Activated CD4-positive, alpha-beta T cell treated with anti-CD3 and anti-CD28 coated beads, Interleukin-2, amount 50 U/mL, for 24 hours (primary cell): ENCODE results near the gene LIN37.
"Not testable (repeated sequence)": the region's sequence is repeated elsewhere in the genome, so short reads cannot be mapped to it uniquely, and the experiment has no call there.

Experiments
- DNase-seq, 2 donors: peaks; one replicate each; pipeline ENCODE4 v3.0.0-alpha.2; 2020; ENCODE audit warnings: low read depth in 1 of 2, low spot score in 1 of 2

Gene LIN37

DNA sequence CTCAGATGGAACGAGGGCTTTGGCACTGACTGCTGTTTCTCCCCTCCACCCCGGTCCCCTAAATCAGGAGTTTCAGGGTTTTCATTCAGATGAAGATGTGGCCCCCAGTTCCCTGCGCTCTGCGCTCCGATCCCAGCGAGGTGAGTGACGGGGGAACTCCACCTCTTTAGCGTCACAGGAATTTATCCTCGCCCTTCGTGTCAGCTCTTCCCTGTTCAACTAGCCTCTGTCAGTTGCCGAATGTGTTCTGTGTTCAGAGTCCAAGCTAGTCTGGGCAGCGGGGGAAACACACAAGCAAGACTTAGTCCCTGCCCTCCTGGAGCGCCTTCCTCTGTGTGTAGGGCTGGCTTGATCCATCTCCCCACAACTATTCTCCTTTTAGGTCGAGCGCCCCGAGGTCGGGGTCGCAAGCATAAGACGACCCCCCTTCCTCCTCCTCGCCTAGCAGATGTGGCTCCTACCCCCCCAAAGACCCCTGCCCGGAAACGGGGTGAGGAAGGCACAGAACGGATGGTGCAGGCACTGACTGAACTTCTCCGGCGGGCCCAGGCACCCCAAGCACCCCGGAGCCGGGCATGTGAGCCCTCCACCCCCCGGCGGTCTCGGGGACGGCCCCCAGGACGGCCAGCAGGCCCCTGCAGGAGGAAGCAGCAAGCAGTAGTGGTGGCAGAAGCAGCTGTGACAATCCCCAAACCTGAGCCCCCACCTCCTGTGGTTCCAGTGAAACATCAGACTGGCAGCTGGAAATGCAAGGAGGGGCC is 28.8 kb upstream of the LIN37 start:
- DNase-seq = no peak

DNA sequence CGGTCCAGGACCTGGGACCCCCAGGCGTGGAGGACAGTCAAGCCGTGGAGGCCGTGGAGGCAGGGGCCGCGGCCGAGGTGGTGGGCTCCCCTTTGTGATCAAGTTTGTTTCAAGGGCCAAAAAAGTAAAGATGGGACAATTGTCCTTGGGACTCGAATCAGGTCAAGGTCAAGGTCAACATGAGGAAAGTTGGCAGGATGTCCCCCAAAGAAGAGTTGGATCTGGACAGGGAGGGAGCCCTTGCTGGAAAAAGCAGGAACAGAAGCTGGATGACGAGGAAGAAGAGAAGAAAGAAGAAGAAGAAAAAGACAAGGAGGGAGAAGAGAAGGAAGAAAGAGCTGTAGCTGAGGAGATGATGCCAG is 28.2 kb upstream of the LIN37 start:
- no peak for DNase-seq

DNA sequence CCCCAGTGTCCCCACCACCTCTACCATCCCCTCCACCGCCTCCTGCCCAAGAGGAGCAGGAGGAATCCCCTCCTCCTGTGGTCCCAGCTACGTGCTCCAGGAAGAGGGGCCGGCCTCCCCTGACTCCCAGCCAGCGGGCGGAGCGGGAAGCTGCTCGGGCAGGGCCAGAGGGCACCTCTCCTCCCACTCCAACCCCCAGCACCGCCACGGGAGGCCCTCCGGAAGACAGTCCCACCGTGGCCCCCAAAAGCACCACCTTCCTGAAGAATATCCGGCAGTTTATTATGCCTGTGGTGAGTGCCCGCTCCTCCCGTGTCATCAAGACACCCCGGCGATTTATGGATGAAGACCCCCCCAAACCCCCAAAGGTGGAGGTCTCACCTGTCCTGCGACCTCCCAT is 27.7 kb upstream of the LIN37 start:
- DNase-seq = no peak

DNA sequence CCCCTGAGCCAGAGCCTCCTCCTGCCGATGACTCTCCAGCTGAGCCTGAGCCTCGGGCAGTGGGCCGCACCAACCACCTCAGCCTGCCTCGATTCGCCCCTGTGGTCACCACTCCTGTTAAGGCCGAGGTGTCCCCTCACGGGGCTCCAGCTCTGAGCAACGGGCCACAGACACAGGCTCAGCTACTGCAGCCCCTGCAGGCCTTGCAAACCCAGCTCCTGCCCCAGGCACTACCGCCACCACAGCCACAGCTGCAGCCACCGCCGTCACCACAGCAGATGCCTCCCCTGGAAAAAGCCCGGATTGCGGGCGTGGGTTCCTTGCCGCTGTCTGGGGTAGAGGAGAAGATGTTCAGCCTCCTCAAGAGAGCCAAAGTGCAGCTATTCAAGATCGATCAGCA is 27.0 kb upstream of the LIN37 start:
- no peak for DNase-seq

DNA sequence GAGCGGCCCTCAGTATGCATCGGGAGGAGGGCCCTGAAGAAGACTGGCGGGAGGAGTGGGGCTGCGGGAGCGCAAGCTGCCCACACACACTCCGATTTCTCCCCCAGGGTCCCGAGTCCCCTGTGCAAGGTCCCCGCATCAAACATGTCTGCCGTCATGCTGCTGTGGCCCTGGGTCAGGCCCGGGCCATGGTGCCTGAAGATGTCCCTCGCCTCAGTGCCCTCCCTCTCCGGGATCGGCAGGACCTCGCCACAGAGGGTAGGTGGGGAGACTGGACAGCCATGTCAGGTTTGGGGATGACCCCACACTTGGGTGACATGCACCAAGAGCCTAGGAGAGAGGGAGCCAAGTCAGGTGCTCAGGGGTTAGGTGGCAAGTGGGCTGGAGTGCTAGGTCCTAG is 25.9 kb upstream of the LIN37 start:
- DNase-seq = no peak

DNA sequence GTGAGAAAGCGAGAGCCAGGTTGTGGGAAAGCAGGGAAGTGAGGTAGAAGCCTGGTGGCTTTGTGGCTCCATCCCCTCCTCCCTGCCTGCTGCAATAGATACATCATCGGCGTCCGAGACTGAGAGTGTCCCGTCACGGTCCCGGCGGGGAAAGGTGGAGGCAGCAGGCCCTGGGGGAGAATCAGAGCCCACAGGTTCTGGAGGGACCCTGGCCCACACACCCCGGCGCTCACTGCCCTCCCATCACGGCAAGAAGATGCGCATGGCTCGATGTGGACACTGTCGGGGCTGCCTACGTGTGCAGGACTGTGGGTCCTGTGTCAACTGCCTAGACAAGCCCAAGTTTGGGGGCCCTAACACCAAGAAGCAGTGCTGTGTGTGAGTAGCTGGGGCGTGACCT is 25.5 kb upstream of the LIN37 start:
- no peak for DNase-seq

DNA sequence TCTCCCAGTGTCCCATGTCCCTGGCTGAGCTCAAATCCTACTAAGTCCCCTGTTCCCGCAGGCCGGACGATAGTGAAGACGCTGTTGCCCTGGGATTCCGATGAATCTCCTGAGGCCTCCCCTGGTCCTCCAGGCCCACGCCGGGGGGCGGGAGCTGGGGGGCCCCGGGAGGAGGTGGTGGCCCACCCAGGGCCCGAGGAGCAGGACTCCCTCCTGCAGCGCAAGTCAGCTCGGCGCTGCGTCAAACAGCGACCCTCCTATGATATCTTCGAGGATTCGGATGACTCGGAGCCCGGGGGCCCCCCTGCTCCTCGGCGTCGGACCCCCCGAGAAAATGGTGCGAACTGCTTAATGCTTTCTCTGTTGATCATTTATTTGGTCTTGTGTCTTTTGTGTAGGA is 24.7 kb upstream of the LIN37 start:
- no peak for DNase-seq

DNA sequence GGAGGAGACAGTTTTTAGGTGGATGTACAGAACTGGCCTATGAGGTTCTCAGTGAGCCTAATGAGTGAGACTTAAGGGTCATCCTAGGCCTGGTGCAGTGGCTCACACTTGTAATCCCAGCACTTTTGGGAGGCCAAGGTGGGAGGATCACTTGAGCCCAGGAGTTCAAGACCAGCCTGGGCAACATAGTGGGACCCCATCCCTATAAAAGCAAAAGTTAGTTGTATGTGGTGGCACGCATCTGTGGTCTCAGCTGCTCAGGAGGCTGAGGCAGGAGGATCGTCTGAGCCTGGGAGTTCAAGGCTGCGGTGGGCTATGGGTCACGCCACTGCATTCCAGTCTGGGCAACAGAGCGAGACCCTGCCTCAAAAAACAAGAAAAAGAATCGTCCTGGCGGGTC is 24.2 kb upstream of the LIN37 start:
- DNase-seq = not testable (repeated sequence)

DNA sequence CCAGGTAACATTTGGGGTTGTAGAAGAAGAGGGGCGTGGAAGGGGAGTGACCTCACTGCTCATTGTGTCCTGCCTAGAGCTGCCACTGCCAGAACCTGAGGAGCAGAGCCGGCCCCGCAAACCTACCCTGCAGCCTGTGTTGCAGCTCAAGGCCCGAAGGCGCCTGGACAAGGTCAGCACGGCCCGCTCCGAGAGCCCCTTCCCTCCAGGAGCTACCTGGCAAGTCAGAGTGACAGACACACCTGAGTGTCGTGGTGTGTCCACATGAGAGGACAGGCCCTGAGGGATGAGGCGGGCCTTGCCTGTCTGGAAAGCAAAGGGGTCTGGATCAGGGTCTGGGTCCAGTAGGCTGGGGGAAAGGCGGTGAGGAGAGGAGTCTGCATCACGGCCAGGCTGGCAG is 23.8 kb upstream of the LIN37 start:
- DNase-seq = no peak

DNA sequence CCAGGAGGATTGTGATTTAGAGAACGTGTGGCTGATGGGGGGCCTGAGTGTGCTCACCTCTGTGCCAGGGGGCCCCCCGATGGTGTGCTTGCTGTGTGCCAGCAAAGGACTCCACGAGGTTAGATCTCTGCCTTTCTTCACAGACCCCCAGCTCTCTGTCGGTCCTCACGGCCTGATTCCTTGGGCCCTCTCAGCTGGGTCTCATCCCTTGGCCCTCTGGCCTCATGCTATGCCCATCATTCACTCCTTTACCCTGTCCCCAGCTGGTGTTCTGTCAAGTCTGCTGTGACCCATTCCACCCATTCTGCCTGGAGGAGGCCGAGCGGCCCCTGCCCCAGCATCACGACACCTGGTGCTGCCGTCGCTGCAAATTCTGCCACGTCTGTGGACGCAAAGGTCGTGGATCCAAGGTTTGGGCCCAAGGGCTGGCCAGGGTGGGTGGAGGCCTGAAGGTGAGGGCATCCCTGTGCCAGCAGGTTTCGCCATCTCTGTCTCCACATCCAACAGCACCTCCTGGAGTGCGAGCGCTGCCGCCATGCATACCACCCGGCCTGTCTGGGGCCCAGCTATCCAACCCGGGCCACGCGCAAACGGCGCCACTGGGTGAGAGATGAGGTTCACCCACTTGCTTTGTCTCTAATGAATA is 23.0 kb upstream of the LIN37 start:
- no peak for DNase-seq

DNA sequence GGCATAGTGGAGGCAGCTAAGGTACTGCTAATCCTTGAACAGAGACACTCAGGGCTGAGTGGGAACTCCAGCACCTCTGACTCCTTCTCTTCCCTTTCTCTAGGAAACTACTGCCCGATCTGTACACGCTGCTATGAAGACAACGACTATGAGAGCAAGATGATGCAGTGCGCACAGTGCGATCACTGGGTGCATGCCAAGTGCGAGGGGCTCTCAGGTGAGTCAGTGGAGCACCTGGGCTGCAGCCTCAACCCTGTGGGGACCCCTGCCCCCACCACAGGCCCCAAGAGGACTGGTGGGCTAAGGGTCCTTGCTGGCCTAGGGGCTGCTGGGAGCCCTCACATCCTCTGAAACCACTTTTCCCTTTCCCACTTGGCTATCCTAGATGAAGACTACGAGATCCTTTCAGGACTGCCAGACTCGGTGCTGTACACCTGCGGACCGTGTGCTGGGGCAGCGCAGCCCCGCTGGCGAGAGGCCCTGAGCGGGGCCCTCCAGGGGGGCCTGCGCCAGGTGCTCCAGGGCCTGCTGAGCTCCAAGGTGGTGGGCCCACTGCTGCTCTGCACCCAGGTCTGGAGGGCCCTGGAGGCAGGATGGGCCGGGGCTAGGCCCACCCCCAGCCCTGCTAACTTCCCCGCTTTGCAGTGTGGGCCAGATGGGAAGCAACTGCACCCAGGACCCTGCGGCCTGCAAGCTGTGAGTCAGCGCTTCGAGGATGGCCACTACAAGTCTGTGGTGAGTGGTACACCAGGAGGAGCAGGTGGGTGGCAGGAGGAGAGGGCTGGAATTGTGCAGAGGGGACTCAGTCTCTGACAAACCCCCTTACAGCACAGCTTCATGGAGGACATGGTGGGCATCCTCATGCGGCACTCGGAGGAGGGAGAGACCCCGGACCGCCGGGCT is 21.1 kb upstream of the LIN37 start:
- no peak for DNase-seq

DNA sequence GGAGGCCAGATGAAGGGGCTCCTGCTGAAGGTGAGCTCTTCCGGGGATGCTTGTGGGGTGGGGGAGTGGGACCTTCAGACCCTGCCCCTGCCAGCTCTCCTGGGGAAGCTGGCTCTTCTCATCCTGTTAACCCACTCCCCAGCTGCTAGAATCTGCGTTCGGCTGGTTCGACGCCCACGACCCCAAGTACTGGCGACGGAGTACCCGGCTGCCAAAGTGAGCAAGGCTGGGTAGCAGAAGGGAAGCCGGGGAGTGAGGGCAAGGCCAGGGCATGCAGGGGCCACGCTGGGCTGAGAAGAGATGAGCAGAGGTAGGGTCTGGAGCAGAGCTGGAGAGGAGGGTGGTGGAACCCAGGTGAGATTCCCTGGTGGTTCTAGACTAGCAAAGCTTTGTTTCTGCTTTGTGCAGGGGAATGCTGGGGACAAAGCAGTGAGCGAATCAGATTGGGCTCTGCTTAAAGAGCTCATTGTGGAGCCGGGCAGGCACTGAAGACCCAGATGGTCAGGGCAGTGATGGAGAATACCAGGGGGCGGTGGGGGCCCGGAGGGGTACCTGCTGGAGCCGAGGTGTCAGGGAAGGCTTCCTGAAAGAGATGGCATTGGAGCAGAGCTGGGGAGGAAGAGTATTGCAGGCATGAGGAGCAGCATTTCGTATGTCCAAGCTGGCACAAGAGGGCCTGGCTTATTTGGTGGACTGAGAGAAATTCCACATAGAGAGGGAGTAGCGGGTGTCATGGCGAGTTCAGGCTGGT is 20.2 kb upstream of the LIN37 start:
- DNase-seq = no peak

DNA sequence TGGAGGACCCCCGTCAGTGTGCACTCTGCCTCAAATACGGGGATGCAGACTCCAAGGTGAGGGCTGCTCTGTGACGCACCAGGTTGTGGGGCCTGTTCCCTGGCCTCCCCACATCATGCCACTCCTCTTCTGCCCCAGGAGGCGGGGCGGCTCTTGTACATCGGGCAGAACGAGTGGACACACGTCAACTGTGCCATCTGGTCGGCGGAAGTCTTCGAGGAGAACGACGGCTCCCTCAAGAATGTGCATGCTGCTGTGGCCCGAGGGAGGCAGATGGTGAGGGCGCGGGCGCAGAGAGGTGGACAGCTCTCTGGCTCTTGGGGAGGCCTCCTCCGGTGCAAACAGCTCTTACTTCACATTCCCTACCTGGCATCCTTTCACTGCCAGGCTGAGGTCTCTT is 19.4 kb upstream of the LIN37 start:
- no peak for DNase-seq

DNA sequence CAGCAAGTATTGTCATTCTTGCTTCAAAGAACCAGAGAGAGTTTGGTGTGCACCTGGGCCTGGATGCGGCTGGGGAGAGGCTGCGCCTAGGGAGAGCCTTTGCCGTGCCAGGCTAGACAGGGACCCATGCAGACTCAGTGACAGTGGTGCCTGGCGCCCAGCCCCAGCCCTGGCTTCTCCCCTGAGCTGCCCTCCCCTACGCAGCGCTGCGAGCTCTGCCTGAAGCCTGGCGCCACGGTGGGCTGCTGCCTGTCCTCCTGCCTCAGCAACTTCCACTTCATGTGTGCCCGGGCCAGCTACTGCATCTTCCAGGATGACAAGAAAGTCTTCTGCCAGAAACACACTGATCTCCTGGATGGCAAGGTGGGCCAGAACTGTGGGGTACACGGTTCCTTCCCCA is 18.6 kb upstream of the LIN37 start:
- no peak for DNase-seq

DNA sequence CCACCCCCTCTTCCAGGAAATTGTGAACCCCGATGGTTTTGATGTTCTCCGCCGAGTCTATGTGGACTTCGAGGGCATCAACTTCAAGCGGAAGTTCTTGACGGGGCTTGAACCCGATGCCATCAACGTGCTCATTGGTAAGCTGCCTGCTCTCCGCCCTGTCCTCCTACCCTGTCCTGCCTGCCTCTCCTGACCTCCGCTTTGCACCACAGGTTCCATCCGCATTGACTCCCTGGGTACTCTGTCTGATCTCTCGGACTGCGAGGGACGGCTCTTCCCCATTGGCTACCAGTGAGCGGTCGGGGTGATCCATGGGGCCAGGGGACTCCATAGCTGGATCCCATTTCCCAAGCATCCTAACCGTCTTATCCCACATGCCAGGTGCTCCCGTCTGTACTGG is 18.1 kb upstream of the LIN37 start:
- DNase-seq = no peak

DNA sequence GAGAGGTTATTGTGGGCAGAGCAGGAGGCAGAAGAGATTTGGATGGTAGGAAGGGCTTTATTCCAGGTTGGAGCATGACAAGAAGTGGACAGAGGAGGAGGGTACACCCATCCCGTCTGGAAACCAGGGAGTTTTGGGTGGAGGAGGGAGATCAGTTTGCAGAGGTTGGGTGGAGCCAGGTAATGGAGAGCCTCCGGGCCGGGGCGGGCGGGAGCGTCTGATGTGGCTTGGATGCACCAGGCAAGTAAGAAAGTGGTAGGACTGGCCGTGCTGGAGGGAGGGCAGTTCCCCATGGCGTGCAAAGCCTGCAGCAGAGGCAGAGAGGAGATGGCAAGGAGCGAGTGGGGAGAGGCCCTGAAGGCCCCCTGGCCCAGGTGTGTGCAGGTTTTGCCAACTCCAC is 17.0 kb upstream of the LIN37 start:
- DNase-seq = no peak

DNA sequence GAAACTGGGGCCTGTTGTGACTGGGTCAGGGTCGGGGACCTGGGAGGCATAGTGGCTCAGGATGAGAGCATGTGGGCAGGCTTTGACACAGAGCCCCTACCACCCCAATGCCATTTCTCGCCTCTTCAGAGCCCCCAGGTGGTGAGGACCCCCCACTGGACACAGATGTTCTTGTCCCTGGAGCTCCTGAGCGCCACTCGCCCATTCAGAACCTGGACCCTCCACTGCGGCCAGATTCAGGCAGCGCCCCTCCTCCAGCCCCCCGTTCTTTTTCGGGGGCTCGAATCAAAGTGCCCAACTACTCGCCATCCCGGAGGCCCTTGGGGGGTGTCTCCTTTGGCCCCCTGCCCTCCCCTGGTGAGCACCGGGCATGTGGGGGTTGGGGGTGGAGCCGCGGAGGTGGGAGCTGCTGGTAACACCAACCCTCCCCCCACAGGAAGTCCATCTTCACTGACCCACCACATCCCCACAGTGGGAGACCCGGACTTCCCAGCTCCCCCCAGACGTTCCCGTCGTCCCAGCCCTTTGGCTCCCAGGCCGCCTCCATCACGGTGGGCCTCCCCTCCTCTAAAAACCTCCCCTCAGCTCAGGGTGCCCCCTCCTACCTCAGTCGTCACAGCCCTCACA is 16.5 kb upstream of the LIN37 start:
- DNase-seq = no peak

DNA sequence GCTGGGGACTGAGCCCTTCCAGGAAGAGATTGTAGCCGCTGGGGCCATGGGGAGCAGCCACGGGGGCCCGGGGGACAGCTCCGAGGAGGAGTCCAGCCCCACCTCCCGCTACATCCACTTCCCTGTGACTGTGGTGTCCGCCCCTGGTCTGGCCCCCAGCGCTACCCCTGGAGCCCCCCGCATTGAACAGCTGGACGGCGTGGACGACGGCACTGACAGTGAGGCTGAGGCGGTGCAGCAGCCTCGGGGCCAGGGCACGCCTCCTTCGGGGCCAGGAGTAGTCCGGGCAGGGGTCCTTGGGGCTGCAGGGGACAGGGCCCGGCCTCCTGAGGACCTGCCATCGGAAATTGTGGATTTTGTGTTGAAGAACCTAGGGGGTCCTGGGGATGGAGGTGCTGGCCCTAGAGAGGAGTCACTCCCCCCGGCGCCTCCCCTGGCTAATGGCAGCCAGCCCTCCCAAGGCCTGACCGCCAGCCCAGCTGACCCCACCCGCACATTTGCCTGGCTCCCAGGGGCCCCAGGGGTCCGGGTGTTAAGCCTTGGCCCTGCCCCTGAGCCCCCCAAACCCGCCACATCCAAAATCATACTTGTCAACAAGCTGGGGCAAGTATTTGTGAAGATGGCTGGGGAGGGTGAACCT is 15.7 kb upstream of the LIN37 start:
- no peak for DNase-seq

DNA sequence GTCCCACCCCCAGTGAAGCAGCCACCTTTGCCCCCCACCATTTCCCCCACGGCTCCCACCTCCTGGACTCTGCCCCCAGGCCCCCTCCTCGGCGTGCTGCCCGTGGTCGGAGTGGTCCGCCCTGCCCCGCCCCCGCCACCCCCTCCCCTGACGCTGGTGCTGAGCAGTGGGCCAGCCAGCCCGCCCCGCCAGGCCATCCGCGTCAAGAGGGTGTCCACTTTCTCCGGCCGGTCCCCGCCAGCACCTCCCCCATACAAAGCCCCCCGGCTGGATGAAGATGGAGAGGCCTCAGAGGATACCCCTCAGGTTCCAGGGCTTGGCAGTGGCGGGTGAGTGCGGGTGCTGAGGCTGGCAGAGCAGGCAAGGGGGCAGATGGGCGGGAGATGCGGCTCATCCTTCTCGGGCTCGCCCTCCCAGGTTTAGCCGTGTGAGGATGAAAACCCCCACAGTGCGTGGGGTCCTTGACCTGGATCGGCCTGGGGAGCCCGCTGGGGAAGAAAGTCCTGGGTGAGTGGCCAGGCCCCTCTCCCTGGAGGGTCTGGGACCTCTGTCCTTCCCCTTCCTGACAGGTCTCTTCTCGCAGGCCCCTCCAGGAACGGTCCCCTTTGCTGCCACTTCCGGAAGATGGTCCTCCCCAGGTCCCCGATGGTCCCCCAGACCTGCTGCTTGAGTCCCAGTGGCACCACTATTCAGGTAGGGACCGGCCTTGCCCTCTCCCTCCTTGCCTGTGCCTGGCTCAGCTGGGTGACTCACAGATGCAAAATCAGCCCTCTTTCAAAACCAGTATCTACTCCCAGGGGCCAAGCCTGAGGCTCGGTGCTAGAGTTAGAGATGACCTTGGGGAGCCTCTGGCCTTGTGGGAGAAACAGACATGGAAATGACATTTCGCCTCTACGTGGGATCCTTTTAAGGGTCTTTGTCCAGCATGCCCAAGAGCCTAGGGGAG is 14.9 kb upstream of the LIN37 start:
- DNase-seq = no peak
